GM10847 (cell line): ENCODE data around the gene RC3H1.

Experiments
- POLR2A ChIP-seq: IDR thresholded peaks from 2 replicates; pipeline ENCODE4 v1.6.1; 2011; ENCODE audit not compliant: insufficient read length; ENCODE audit errors: extremely low read depth

The RC3H1 gene

GRCh38 chr1:173917149-173917548 lies 105.0 kb downstream of the RC3H1 start, which contains the start of gene SERPINC1:
Gene SERPINC1 (minus strand): TSS chr1:173917327. CDS start chr1:173917259, 68 bp downstream.
- no peak for TF ChIP-seq POLR2A

- TF ChIP-seq POLR2A = no peak
These were observed 105.5 kb downstream of the RC3H1 start for GRCh38 chr1:173916667-173917066.

GRCh38 chr1:173915596-173915995 lies 106.6 kb downstream of the RC3H1 start:
- TF ChIP-seq POLR2A = no peak

- TF ChIP-seq POLR2A = no peak
These were observed 107.7 kb downstream of the RC3H1 start for GRCh38 chr1:173914366-173914871.

- TF ChIP-seq POLR2A = no peak
These were observed 109.0 kb downstream of the RC3H1 start for GRCh38 chr1:173913111-173913510.

- TF ChIP-seq POLR2A = no peak
These were observed 118.2 kb downstream of the RC3H1 start for GRCh38 chr1:173903827-173904531.

- TF ChIP-seq POLR2A = no peak
These were observed 121.2 kb downstream of the RC3H1 start for GRCh38 chr1:173900992-173901391.

GRCh38 chr1:173900427-173900826 lies 121.7 kb downstream of the RC3H1 start:
- no peak for TF ChIP-seq POLR2A

- TF ChIP-seq POLR2A = no peak
These were observed 128.0 kb downstream of the RC3H1 start for GRCh38 chr1:173894189-173894588.

- no peak for TF ChIP-seq POLR2A
These were observed 128.5 kb downstream of the RC3H1 start for GRCh38 chr1:173893611-173894010.

- no peak for TF ChIP-seq POLR2A
These were observed 132.3 kb downstream of the RC3H1 start for GRCh38 chr1:173889885-173890284.

GRCh38 chr1:173888749-173889148 lies 133.4 kb downstream of the RC3H1 start:
- no peak for TF ChIP-seq POLR2A

- no peak for TF ChIP-seq POLR2A
These were observed 134.5 kb downstream of the RC3H1 start for GRCh38 chr1:173887627-173888026.

- TF ChIP-seq POLR2A = no peak
These were observed 135.2 kb downstream of the RC3H1 start for GRCh38 chr1:173886746-173887611.

- no peak for TF ChIP-seq POLR2A
These were observed 137.5 kb downstream of the RC3H1 start for GRCh38 chr1:173884701-173885100.
